Gastrocnemius medialis (tissue), 4 donors: ENCODE results near the gene MARCHF2.

Experiments
- CTCF ChIP-seq, 5 experiments: fragments of 450-650 bp in 3 of 5; fragments of 200-600 bp in 2 of 5; sonication (generic) in 2 of 5; IDR thresholded peaks in 4 of 5; conservative IDR thresholded peaks in 1 of 5; 1 replicate in 4 of 5; 2 replicates in 1 of 5; pipeline ENCODE4 v1.5.1; 2016 to 2019; ENCODE audit warnings: antibody characterized with exemption in 5 of 5, mild to moderate bottlenecking in 3 of 5, moderate library complexity in 3 of 5
- POLR2A ChIP-seq, 2 donors: fragments of 450-650 bp; IDR thresholded peaks; one replicate each; pipeline ENCODE4 v1.6.1; 2017; ENCODE audit warnings: antibody characterized with exemption in 2 of 2, mild to moderate bottlenecking in 2 of 2, moderate library complexity in 2 of 2

- TF ChIP-seq CTCF (IDR thresholded peaks at IDR 0.05 in 4 of 5, conservative IDR thresholded peaks at IDR 0.05 in 1 of 5) (peak in 3 of 5 experiments; percentile 24 to 40 (median 36)), POLR2A (IDR thresholded peaks at IDR 0.05) (peak; percentile 84 to 87)
Measured at GRCh38 chr19:8363803-8364771, 49.0 kb upstream of the MARCHF2 start, which contains the start of gene ANGPTL4.
